H1 (cell line): Measurements from ENCODE around the gene ACP3. TPM values are rescaled to one million over a fixed set of nuclear protein-coding genes. Genes with fewer than 3 reads are reported as not detected.

ENCODE experiments used
- CTCF ChIA-PET: fragments of 300-600 bp; sonication (Branson Sonifier 250); formaldehyde crosslinking; loops from one replicate; lab custom pipeline; 2021; ENCODE audit not compliant: partially characterized antibody; lab: Charles Lee
- POLR2A ChIA-PET: fragments of 300-600 bp; sonication (Branson Sonifier 250); formaldehyde crosslinking; loops from one replicate; lab custom pipeline; 2021; ENCODE audit warnings: inconsistent platforms; ENCODE audit not compliant: partially characterized antibody; lab: Charles Lee
- DNase-seq, 2 experiments: peaks; one replicate each; pipeline versions ENCODE4 v3.0.0 to v3.0.0-alpha.2; 2010 to 2022; ENCODE audit warnings: low spot score in 2 of 2, low read depth in 1 of 2, mixed read lengths in 1 of 2
- FAIRE-seq: peaks from 2 replicates; lab custom pipeline; 2011; peaks lifted over from hg19 to GRCh38; lab: Jason Lieb, UNC
- H2AFZ ChIP-seq: 2 replicates; pipeline ENCODE4 v1.8.1; 2012; ENCODE audit warnings: low read length, inconsistent platforms
- H2AK5ac ChIP-seq: 2 replicates; pipeline ENCODE4 v1.6.1; 2013; ENCODE audit warnings: low read depth, low read length
- H2BK120ac ChIP-seq: replicated peaks from 2 replicates; pipeline ENCODE3; 2013; ENCODE audit warnings: low read depth, low read length, inconsistent platforms
- H2BK12ac ChIP-seq: 2 replicates; pipeline ENCODE4 v1.6.1; 2013; ENCODE audit warnings: low read depth, low read length
- H2BK15ac ChIP-seq: 2 replicates; pipeline ENCODE4 v1.6.1; 2013; ENCODE audit warnings: low read length
- H2BK20ac ChIP-seq: 2 replicates; pipeline ENCODE4 v1.6.1; 2013; ENCODE audit warnings: low read length
- H2BK5ac ChIP-seq: 2 replicates; pipeline ENCODE4 v1.6.1; 2013; ENCODE audit warnings: low read depth, low read length
- H3K14ac ChIP-seq: 2 replicates; pipeline ENCODE4 v1.6.1; 2013; ENCODE audit warnings: inconsistent platforms; ENCODE audit not compliant: insufficient read length
- H3K18ac ChIP-seq: 2 replicates; pipeline ENCODE4 v1.6.1; 2013; ENCODE audit warnings: low read length; ENCODE audit errors: extremely low read depth
- H3K23ac ChIP-seq: 2 replicates; pipeline ENCODE4 v1.6.1; 2013; ENCODE audit warnings: inconsistent platforms; ENCODE audit not compliant: insufficient read length
- H3K23me2 ChIP-seq: 2 replicates; pipeline ENCODE4 v1.6.1; 2013; ENCODE audit warnings: low read depth, low read length
- H3K27ac ChIP-seq: 2 replicates; pipeline ENCODE4 v1.6.1; 2011; ENCODE audit warnings: low read depth, low read length, inconsistent platforms
- H3K27me3 ChIP-seq, 4 experiments: replicated peaks in 1 of 4; 1 replicate in 1 of 4; 2 replicates in 3 of 4; pipeline versions ENCODE4 v1.6.1 to v1.8.1; 2011 to 2013; ENCODE audit warnings: low read length in 3 of 4, mild to moderate bottlenecking in 3 of 4, inconsistent platforms in 2 of 4, mixed read lengths in 2 of 4, moderate library complexity in 1 of 4; ENCODE audit not compliant: control insufficient read depth in 3 of 4, insufficient read depth in 3 of 4; ENCODE audit errors: extremely low read depth in 1 of 4
- H3K36me3 ChIP-seq, 4 experiments: 2 replicates each; pipeline versions ENCODE4 v1.6.1 to v1.8.1; 2011 to 2013; ENCODE audit warnings: mild to moderate bottlenecking in 4 of 4, low read length in 3 of 4, moderate library complexity in 2 of 4, control low read depth in 1 of 4, inconsistent platforms in 1 of 4; ENCODE audit not compliant: insufficient read depth in 4 of 4, control insufficient read depth in 2 of 4
- H3K4ac ChIP-seq: replicated peaks from 2 replicates; pipeline ENCODE3; 2013; ENCODE audit warnings: low read length, low read depth, mixed read lengths, inconsistent platforms; ENCODE audit not compliant: insufficient read length
- H3K4me1 ChIP-seq, 4 experiments: replicated peaks in 1 of 4; 1 replicate in 1 of 4; 2 replicates in 3 of 4; pipeline versions ENCODE4 v1.6.1 to v1.8.1; 2011 to 2013; ENCODE audit warnings: low read length in 3 of 4, inconsistent platforms in 2 of 4, mixed read lengths in 1 of 4; ENCODE audit not compliant: insufficient read depth in 4 of 4, control insufficient read depth in 3 of 4
- H3K4me2 ChIP-seq, 2 experiments: 2 replicates each; pipeline versions ENCODE4 v1.6.1 to v1.8.1; 2011 to 2013; ENCODE audit warnings: low read depth in 2 of 2, low read length in 2 of 2, control low read depth in 1 of 2, inconsistent platforms in 1 of 2, mild to moderate bottlenecking in 1 of 2; ENCODE audit not compliant: insufficient read depth in 1 of 2
- H3K4me3 ChIP-seq, 4 experiments: fragments of 200-600, 300-600 bp in 1 of 4; sonication (generic), shearing (Covaris generic), sonication (Bioruptor Twin) in 1 of 4; 2 replicates each; pipeline versions ENCODE4 v1.5.1 to v1.8.1; 2011 to 2016; ENCODE audit warnings: low read length in 4 of 4, low read depth in 3 of 4, control low read depth in 2 of 4, inconsistent platforms in 2 of 4, mild to moderate bottlenecking in 2 of 4, mixed read lengths in 1 of 4, moderate library complexity in 1 of 4; ENCODE audit not compliant: insufficient read depth in 2 of 4; ENCODE audit errors: extremely low read depth in 1 of 4
- H3K56ac ChIP-seq: replicated peaks from 2 replicates; pipeline ENCODE3; 2013; ENCODE audit warnings: low read depth, mild to moderate bottlenecking, mixed read lengths, low read length, inconsistent platforms; ENCODE audit not compliant: insufficient read length
- H3K79me1 ChIP-seq: 2 replicates; pipeline ENCODE4 v1.6.1; 2013; ENCODE audit warnings: low read depth, low read length, control low read depth
- H3K79me2 ChIP-seq, 2 experiments: 2 replicates each; pipeline versions ENCODE4 v1.6.1 to v1.8.1; 2012 to 2013; ENCODE audit warnings: low read length in 2 of 2, mild to moderate bottlenecking in 2 of 2, inconsistent platforms in 1 of 2; ENCODE audit not compliant: insufficient read depth in 2 of 2, control insufficient read depth in 1 of 2
- H3K9ac ChIP-seq, 4 experiments: replicated peaks in 1 of 4; 1 replicate in 1 of 4; 2 replicates in 3 of 4; pipeline versions ENCODE4 v1.6.1 to v1.8.1; 2011 to 2013; ENCODE audit warnings: low read depth in 3 of 4, low read length in 3 of 4, control low read depth in 2 of 4, mild to moderate bottlenecking in 2 of 4, moderate library complexity in 2 of 4, inconsistent platforms in 1 of 4; ENCODE audit errors: extremely low read depth in 1 of 4
- H3K9me3 ChIP-seq, 2 experiments: 2 replicates each; pipeline versions ENCODE4 v1.6.1 to v1.8.1; 2012 to 2013; ENCODE audit warnings: mild to moderate bottlenecking in 2 of 2, moderate library complexity in 2 of 2, control low read depth in 1 of 2, inconsistent platforms in 1 of 2, low read depth in 1 of 2, low read length in 1 of 2, mixed read lengths in 1 of 2; ENCODE audit not compliant: insufficient read depth in 2 of 2
- H4K20me1 ChIP-seq, 2 experiments: replicated peaks in 1 of 2; 2 replicates each; pipeline versions ENCODE3 to v1.8.1; 2011 to 2013; ENCODE audit warnings: inconsistent platforms in 2 of 2, low read length in 2 of 2, mild to moderate bottlenecking in 1 of 2; ENCODE audit not compliant: insufficient read depth in 2 of 2, control insufficient read depth in 1 of 2
- H4K5ac ChIP-seq: 2 replicates; pipeline ENCODE4 v1.6.1; 2013; ENCODE audit warnings: low read length, low read depth, mixed read lengths, inconsistent platforms; ENCODE audit not compliant: insufficient read length
- H4K8ac ChIP-seq: 2 replicates; pipeline ENCODE4 v1.8.0; 2013; ENCODE audit warnings: mild to moderate bottlenecking, moderate library complexity, low read length, inconsistent platforms; ENCODE audit not compliant: insufficient read depth; ENCODE audit errors: extremely low read depth
- H4K91ac ChIP-seq: replicated peaks from 2 replicates; pipeline ENCODE3; 2013; ENCODE audit warnings: low read length, mixed read lengths, inconsistent platforms; ENCODE audit not compliant: insufficient read length
- CBX8 ChIP-seq: fragments of 300-800, 300-1000 bp; sonication (generic); IDR thresholded peaks from 2 replicates; pipeline ENCODE4 v1.7.1; 2016; ENCODE audit warnings: low read depth, low read length, borderline replicate concordance
- GTF2F1 ChIP-seq: IDR thresholded peaks from 2 replicates; pipeline ENCODE4 v1.6.1; 2012; ENCODE audit warnings: low read depth, low read length, improper control_type of control experiment, borderline replicate concordance
- NRF1 ChIP-seq: IDR thresholded peaks from 2 replicates; pipeline ENCODE4 v1.6.1; 2011; ENCODE audit warnings: mild to moderate bottlenecking, low read depth, low read length, improper control_type of control experiment
- SUZ12 ChIP-seq: fragments of 200-600 bp; sonication (generic); IDR thresholded peaks from 2 replicates; pipeline ENCODE4 v1.6.1; 2012; ENCODE audit warnings: mild to moderate bottlenecking, inconsistent platforms, low read length, moderate library complexity, mixed read lengths
- ZNF274 ChIP-seq: IDR thresholded peaks from 2 replicates; pipeline ENCODE4 v1.7.0; 2012; ENCODE audit warnings: low read length, borderline replicate concordance; ENCODE audit errors: extremely low read depth
- WGBS, 2 experiments: shearing (Covaris generic) in 1 of 2; methylation state at CpG; one replicate each; pipeline versions ENCODE4 v1.1.6 to v1.1.7; 2013 to 2015; ENCODE audit warnings: low lambda C conversion rate in 2 of 2, mixed read lengths in 2 of 2, inconsistent platforms in 1 of 2, low coverage in 1 of 2, missing lambda C conversion rate in 1 of 2; ENCODE audit not compliant: insufficient replicate concordance in 2 of 2, insufficient coverage in 1 of 2, insufficient read length in 1 of 2; ENCODE audit errors: extremely low coverage in 1 of 2, missing lambda C conversion rate in 1 of 2; 5-methylcytosine and 5-hydroxymethylcytosine counted together
- polyA plus RNA-seq, 7 experiments: library from polyadenylated mRNA; depleted of rRNA in 3 of 7; stranded (reverse) in 5 of 7; unstranded in 2 of 7; fragments of >200 nt in 5 of 7; fragments of 200-250 nt in 2 of 7; gene quantifications; 1 replicate in 5 of 7; 2 replicates in 1 of 7; 4 replicates in 1 of 7; pipeline versions ENCODE4 v1.2.1 to v1.2.3, GENCODE V29; 2011 to 2013; ENCODE audit warnings: missing spikeins in 2 of 7, mixed read lengths in 2 of 7
- total RNA-seq: library from RNA; stranded (reverse); fragmentation: NEBNext Ultra II Directional; extraction: Animal tissue kit (Norgen Biotek cat#: 25700); gene quantifications from 2 replicates; pipeline ENCODE4 v1.2.1, GENCODE V29; 2021

Gene ACP3
- total and polyA plus RNA-seq, 2 of the 8 experiments (the other 6 are each of a cell fraction or from before 2014, with no cell fraction given): 1.2 to 1.4 TPM

- 95% methylated on average over 6 of the region's 6 CpGs; no CpG with 5 or more reads in 1 of the 2 experiments for WGBS, 2 experiments
- FAIRE-seq: no peak
- TF ChIP-seq CBX8 (no peak), GTF2F1 (no peak), SUZ12 (no peak), NRF1 (no peak), ZNF274 (no peak)
Observed at GRCh38 chr3:132332082-132332481, 14.9 kb downstream of the ACP3 start.

More at GRCh38 chr3:132332082-132332481, 14.9 kb downstream of the ACP3 start:
- DNase-seq: no peak
- CTCF ChIA-PET: interaction anchor here (0.7 to 9.6 kb wide), 4 partner anchors 11 to 73 kb away, joined by 3 to 80 read pairs (median 6); no protein-coding TSS in a partner anchor
- Histone ChIP-seq H4K8ac (no peak overlapping the region), H4K20me1 (no peaks in the 10 kb centered on the region), H3K56ac (no peak overlapping the region), H3K18ac (no peak overlapping the region), H2BK15ac (no peak overlapping the region), H3K4ac (no peak overlapping the region), H4K91ac (no peak overlapping the region), H3K4me1 (peaks cover 0 to 4% (median 1%) of the 10 kb centered on the region in 4 experiments; a peak in 1 of 7 replicates), H2BK20ac (no peak overlapping the region), H3K36me3 (no peaks in the 10 kb centered on the region), H3K14ac (no peak overlapping the region), H3K27ac (no peak overlapping the region), H2BK120ac (no peak overlapping the region), H3K23ac (no peak overlapping the region), H2BK5ac (no peak overlapping the region), H3K23me2 (peaks cover 2% of the 10 kb centered on the region; the same call in 1 of the 2 replicates), H3K4me3 (no peak overlapping the region), H3K79me1 (no peaks in the 10 kb centered on the region), H4K5ac (no peak overlapping the region), H3K79me2 (no peaks in the 10 kb centered on the region), H3K27me3 (peaks cover 0 to 2% (median 0%) of the 10 kb centered on the region in 4 experiments; a peak in 1 of 7 replicates), H2AFZ (no peak overlapping the region), H3K4me2 (no peak overlapping the region), H3K9me3 (no peaks in the 10 kb centered on the region), H2BK12ac (no peak overlapping the region), H2AK5ac (no peak overlapping the region), H3K9ac (no peak overlapping the region)
- POLR2A ChIA-PET: interaction anchor here (0.6 kb wide), 1 partner anchor 102 kb away, joined by 4 read pairs; no protein-coding TSS in a partner anchor
